Measurements from ENCODE around the gene TXN.
"Not testable (repeated sequence)": the region's sequence is repeated elsewhere in the genome, so short reads cannot be mapped to it uniquely, and the experiment has no call there.

The TXN gene

DNA sequence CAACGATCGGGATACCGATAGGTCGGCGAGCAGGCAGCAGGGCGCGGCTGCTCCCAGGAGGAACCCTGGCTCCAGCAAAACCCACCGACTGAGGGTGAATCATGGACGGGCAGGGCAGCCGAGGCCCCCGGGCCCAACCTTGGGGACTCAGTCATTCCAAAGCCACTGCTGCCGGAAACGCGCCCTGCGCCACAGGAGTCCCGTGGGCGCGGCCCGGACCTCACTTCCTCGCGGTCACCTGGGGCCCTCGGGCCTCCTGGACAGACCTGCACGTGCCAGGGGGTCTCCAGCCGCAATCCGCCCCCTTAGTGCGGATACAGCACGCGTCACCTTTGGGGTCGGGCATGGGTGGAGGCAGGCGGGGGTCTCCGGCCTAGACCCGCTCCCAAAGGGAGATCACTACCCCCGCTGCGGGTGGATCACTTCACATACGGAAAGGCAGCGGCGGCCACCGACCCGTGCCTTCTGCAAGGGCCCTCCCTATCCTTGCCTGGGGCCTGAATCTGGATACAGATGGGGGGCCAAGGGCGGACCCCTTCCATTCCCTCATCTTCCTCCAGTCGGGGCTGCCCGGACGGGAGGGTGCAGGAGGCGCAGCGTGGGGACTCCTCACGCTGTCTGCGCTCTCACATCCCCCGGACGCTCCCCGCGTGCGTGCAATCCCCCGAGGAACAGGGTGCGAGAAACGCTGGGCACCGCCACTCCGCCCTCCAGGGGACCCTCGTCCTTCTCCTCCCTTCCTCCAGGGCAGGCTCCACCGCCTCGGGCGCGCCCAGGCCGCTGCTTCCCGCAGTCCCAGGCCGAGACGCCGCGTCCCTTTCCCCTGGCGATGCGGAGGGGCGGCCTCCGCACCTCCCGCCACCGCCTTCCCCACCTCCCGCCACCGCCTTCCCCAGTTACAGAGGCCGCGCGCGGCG is 586 bp downstream of the TXN start:
- DNase-seq = peak; percentile 51

DNA sequence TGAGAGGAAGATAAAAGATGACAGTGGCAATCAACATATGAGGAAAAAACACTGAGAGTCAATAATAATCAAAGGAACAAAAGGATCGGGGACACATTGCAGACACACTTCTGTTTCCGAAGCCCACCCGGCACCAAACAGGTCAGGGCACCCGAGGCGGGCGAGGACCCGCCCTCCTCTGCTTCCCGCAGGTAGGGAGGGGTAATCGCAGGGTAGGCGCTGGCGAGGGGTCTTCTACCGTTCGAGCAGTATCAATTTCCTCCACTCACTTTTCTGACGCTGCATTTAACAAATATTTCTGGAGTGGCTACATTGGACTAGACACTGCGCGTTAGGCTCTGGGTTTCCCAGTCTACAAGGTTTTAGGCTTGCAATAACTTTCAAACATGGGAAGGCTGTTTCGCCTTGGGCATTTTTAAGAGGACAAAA is 1.3 kb downstream of the TXN start:
- DNase-seq = peak; percentile 51

DNA sequence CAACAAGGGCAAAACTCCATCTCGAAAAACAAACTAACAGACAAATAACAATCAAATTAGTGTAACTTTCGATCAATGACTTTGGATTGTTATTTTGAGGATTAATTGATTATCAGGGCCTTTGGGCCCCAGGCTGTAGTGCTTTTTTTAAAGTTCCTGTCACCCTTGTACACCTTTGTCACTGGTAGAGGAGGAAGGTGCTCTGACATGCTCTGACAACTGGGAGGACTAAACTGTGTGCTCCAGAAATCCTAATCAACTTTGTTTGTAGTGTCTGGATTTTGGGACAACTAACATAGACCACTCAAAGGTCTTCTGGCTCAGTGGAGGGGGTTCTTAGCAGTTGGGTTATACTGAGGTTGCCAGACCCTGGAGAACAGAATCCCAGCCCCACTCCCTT is 1.8 kb downstream of the TXN start:
- no peak for DNase-seq

DNA sequence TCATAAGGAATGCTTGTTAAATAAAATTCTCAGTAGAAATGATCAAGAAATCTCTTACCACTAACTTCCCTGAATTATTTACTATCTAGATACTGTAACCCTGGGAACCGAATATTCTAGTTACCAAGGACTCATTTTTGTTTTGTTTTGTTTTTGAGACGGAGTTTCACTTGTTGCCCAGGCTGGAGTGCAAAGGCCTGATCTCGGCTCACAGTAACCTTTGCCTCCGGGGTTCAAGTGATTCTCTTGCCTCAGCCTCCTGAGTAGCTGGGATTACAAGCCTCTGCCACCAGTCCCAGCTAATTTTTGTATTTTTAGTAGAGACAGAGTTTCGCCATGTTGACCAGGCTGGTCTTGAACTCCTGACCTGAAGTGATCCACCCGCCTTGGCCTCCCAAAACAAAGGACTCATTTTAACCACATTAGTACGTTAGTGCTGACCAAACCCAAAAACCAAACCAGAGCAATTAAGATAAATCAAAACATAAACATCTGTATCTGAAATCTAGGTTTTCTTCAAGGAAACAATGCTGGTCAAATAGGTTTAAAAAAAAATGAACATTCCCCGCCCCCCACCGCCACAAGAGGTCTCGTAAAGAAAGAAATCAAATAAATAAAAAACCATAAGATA is 3.7 kb downstream of the TXN start:
- DNase-seq = no peak

GRCh38 chr9:110251770-110252169 is 4.5 kb downstream of the TXN start:
- not testable (repeated sequence) for DNase-seq

- no peak for DNase-seq
These were observed 5.1 kb downstream of the TXN start for GRCh38 chr9:110251212-110251611.

DNA sequence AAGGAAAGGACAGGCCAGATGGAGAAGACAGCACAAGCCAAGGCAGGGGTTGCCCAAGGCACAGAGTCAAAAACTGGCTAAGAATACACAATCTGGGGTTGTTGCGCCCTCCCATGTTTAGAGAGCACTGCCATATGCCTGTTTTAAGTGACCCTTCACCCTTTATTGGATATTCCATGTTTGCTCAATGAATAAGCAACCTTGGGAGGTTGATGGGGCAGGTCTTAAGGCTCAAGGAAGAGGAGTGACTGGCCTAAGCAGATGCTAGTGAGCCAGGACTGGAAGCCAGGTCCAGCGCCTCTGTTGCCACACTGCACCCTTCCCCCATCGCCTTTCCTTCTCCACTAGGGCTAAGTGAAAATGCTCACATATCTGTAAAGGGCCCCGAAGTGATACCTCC is 6.7 kb downstream of the TXN start:
- DNase-seq = no peak

- DNase-seq = no peak
These were observed 7.9 kb downstream of the TXN start for GRCh38 chr9:110248361-110248760.

- no peak for DNase-seq
These were observed 10.1 kb downstream of the TXN start for GRCh38 chr9:110246214-110246613.

DNA sequence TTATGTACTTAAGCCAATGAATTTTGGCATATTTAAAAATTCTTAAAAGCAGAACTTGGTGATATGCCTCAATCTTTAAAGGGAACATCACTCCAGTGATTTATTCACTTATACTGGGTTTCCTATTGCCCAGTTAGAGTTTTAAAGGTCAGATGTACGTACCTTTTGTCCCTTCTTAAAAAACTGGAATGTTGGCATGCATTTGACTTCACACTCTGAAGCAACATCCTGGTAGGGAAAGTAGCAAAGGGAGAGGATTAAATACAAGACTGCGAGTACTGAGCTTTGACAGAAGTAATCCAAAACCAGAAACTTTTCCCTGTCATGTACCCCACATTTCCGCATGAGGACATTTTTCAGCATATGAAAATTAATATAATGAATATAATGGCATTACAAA is 11.7 kb downstream of the TXN start:
- no peak for DNase-seq

GRCh38 chr9:110241858-110242321 is 14.4 kb downstream of the TXN start:
- DNase-seq = no peak

DNA sequence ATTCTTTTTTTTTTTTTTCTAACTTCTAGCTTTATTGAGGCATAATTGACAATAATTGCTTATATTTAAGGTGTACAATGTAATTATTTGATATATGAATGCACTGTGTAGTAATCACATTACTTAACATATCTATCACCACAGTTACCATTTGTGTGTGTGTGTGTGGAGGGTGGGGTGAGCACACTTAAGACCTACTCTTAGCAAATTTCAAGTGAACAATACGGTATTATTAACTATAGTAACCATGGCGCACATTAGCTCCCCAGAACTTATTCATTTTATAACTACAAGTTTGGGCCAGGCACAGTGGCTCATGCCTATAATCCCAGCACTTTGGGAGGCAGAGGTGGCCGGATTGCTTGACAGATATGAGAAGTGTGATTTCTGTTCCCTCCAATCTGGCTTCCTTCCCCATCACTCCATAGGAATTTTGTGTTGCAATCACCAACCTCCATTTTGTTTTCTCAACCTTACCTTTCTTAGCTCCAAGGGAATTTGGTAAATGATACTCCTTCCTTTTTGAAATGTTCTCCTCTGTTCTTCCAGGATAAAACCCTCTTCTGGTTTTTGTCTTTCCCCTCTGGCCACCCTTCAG is 14.9 kb downstream of the TXN start:
- DNase-seq = no peak

DNA sequence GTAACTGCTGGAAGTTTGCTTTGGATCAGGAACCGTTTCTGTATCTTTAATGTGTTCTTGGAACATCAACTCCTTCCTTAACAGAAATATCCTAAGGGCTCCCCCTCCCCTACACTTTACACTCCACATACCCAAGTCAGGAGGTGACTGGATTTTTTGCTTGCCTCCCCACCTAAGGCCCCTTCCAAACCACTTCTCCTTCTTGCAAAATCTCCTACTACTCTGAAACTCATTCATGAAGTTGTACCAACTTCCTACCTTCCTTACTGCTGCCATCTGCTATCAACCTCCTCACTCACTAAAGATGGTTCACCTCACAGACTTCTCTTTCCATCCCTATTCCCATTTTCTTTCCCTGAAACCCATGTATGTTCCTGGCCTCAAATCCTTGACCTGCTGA is 16.1 kb downstream of the TXN start:
- no peak for DNase-seq

GRCh38 chr9:110228321-110228720 is 28.0 kb downstream of the TXN start:
- DNase-seq = no peak

- DNase-seq = no peak
These were observed 31.7 kb downstream of the TXN start for GRCh38 chr9:110224583-110224982.

DNA sequence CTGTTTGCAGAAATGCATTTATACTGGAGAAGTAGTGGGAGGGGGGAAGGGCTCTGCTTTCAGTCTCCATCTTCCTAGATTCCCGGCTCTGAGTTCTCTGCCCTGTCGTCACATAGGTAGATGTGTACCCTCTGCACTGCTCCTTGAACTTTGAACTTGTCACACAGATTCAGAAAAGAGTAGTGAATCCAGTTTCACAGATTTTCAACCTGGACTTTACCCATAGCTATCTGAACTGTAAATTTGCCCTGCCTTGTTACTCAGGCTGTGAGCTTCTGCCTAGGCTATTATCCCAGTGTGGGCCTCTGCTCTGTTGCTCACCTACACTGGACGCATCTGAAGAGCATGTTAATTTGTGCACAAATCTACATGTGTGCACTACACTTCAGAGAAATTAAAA is 35.5 kb downstream of the TXN start:
- no peak for DNase-seq

DNA sequence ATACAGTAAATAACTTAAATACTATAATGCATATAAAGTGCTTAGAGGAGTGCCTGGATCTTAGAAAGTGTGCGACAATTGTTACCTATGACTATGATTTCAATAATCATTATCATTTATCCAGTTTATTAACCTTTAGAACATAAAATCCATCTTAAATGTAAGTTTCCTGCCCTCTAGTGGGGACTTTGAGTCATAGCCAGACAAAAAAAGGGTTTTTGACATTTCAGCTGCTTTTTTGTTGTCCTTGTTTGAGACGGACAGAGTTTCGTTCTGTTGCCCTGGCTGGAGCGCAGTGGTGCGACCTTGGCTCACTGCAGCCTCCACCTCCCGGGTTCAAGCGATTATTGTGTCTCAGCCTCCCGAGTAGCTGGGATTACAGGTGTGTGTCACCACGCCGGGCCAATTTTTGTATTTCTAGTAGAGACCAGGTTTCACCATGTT is 38.6 kb downstream of the TXN start:
- peak; percentile 18 for DNase-seq

DNA sequence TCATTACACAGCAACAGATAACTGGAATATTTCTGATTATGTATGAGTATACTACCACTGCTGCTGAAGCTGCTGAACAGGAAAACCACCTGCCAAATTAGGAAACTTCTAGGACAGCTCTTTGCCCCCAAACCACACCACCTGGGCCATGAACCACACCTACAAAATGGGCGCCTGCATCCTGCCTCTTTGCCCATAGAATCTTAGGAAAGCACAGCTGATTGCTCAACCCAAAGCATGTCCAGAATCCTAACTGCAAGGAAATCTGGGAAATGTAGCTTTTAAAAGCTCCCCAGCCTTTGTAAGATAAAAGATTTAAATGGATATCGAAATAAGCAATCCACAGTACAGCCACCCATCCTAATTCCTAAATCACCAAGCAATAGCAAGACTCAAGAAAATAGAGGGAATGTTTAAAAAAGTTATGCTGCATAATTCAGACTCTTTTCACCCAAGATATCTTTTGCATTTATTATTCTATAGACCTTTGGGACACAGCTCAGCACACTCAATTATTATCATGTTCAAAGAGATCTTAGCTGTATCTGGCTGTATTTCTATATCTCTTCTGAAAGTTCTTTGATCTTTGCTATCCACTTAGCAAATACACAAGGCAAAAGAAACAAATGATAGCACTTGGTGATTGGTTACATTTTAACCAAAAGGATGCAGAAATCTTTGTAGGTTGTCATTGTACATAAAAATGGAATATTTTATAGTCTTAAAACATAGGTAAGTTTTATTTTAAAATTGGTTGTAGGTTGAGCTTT is 41.5 kb downstream of the TXN start:
- DNase-seq = no peak

GRCh38 chr9:110214090-110214489 is 42.2 kb downstream of the TXN start:
- no peak for DNase-seq

DNA sequence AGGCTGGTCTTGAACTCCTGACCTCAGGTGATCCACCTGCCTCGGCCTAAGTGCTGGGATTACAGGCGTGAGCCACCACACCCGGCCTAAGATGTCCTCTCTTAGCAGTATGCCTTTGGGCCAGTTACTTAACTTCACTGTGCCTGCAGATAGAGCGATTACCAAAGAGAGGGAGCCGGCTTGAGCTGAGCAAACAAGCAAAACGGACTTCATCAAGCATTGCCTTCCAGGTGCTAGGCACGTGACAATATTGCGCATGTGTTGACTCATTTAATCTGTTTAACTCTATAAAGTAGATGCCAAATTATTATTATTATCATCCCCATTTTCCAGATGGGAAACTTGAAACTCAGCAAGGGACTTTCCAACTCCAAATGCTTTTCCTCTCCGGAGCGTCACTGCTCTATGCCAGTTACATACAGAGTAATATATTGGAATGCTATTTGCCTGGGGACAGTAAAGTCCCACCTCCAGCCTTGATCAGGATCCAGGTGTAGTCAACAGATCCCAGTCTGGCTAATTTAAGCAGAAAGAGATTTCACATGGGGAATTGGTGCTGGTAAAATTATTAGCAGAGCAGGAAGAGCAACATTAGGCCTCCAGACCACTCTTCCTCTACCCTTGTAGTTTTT is 42.8 kb downstream of the TXN start:
- DNase-seq = no peak

GRCh38 chr9:110208031-110208430 is 48.3 kb downstream of the TXN start, which contains the start of gene C9orf152:
TSS of gene C9orf152 (minus strand) at chr9:110208159. CDS start at chr9:110207579, 580 bp downstream.
- DNase-seq = no peak

DNA sequence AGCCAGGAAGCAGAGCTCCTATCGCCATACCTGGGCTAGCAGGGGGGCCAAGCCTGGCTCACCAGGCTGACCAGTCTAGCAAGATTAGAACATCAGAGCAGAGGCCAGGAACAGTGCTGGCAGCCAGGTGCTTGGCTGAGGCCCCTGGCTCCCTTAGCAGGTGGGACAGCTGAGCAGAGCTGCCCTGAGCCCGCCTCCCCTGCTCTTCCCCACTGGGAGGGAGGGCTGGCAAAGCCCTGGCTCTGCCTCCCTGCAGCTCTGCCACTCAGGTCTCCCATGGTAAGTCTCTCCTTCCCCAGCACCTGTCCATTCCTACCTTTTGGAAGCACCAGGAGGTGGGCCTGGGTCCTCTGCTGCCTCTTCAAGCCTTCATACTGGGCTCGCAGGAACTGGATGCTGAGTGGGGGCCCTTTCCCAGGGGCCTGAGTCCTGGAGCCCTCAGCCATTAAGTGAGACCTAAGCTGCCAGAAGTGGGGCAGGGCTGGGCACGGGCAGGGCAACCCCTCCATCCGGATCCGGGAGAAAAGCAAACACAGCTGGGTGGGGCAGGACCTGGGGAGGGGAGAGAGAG is 49.2 kb downstream of the TXN start:
- no peak for DNase-seq

Data from DMS79 treated with DMSO at 0.1 percent for 48 hours (cell line).